Epithelial cell of esophagus (primary cell): ENCODE data around the gene NUBPL.

ENCODE experiments used
- DNase-seq: peaks from one replicate; pipeline ENCODE4 v3.0.0; 2010; ENCODE audit warnings: low read depth
- H3K4me3 ChIP-seq: 2 replicates; pipeline ENCODE4 v1.5.1; 2011; ENCODE audit warnings: mild to moderate bottlenecking, low read length, control low read depth
- TF ChIP-seq, protein P1 (sequence below): IDR thresholded peaks from 2 replicates; pipeline ENCODE4 v1.5.1; 2011; ENCODE audit warnings: low read depth, mild to moderate bottlenecking, low read length, control low read depth, inconsistent platforms; ENCODE audit not compliant: insufficient read depth; ENCODE audit errors: missing control alignments

NUBPL gene, protein sequence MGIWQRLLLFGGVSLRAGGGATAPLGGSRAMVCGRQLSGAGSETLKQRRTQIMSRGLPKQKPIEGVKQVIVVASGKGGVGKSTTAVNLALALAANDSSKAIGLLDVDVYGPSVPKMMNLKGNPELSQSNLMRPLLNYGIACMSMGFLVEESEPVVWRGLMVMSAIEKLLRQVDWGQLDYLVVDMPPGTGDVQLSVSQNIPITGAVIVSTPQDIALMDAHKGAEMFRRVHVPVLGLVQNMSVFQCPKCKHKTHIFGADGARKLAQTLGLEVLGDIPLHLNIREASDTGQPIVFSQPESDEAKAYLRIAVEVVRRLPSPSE

DNA sequence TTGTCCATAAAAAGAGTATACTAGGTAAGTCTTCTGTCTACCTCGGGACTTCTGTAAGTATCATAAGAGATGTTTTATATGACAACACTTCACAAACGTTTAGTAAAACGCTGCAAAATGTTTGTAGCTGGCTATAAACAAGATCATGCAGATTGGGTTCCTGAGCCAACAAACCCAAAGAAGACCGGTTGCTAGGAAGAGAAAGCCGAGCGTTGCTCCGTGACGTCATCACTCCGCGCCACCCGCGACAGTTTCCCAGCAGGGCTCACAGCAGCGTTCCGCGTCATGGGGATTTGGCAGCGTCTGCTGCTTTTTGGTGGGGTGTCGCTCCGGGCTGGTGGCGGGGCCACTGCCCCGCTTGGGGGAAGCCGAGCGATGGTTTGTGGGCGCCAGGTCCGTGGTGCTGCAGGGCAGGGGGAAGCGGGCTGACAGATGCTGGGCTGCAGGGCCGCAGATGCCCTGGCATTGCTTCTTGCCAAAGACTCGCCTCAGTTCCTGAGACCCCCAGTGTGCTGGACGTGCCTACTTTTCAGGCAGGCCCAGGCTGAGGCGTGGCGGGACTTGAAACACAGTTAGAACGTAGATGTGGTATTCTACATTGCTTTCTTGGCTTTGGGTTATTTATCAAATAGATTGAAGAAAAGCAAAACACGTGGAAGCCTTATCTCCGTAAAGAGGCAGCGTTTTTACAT, at the start of gene NUBPL:
TSS of gene NUBPL (plus strand) at position 250 of the 692 bp plus-strand sequence. CDS start at position 286, 36 bp downstream.
- peak; percentile 95 for DNase-seq

DNA sequence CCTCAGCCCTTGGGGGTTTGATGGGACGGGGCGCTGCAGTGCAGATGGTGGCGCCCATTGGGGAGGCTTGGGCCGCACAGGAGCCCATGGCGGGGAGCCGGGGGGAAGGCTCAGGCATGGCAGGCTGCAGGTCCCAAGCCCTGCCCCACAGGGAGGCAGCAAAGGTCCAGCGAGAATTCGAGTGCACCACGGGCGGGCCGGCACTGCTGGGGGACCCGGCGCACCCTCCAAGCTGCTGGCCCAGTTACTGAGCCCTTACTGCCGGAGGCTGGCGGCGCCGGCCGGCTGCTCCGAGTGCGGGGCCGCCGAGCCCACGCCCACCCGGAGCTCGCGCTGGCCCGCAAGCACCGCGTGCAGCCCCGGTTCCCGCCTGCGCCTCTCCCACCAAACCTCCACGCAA, 34.1 kb upstream of the NUBPL start:
- TF ChIP-seq, protein P1, sequence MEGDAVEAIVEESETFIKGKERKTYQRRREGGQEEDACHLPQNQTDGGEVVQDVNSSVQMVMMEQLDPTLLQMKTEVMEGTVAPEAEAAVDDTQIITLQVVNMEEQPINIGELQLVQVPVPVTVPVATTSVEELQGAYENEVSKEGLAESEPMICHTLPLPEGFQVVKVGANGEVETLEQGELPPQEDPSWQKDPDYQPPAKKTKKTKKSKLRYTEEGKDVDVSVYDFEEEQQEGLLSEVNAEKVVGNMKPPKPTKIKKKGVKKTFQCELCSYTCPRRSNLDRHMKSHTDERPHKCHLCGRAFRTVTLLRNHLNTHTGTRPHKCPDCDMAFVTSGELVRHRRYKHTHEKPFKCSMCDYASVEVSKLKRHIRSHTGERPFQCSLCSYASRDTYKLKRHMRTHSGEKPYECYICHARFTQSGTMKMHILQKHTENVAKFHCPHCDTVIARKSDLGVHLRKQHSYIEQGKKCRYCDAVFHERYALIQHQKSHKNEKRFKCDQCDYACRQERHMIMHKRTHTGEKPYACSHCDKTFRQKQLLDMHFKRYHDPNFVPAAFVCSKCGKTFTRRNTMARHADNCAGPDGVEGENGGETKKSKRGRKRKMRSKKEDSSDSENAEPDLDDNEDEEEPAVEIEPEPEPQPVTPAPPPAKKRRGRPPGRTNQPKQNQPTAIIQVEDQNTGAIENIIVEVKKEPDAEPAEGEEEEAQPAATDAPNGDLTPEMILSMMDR, result no peak
- H3K4me3 ChIP-seq, result no peak overlapping the region
- DNase-seq, result no peak

More for the DNA sequence above, at the start of gene NUBPL:
- TF ChIP-seq, protein P1, result no peak
- H3K4me3 ChIP-seq, result peak within 1 kb of the TSS; percentile 91

DNA sequence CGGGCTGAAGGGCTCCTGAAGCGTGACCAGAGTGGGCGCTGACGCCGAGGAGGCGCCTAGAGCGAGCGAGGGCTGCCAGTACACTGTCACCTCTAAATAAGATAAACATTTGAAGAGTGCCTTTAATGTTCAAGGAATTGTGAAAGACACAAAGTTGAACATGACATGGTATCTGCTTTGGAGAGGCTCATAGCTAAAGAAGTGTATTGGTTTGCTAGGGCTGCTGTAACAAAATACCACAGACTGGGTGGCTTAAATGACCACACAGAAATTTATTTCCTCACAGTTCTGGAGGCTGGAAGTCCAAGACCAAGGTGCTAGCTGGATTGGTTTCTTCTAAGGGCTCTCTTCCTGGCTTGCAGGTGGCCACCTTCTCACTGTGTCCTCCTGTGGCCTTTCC, 33.7 kb upstream of the NUBPL start:
- TF ChIP-seq, protein P1, result no peak
- no peak for DNase-seq
- H3K4me3 ChIP-seq, result no peak overlapping the region

DNA sequence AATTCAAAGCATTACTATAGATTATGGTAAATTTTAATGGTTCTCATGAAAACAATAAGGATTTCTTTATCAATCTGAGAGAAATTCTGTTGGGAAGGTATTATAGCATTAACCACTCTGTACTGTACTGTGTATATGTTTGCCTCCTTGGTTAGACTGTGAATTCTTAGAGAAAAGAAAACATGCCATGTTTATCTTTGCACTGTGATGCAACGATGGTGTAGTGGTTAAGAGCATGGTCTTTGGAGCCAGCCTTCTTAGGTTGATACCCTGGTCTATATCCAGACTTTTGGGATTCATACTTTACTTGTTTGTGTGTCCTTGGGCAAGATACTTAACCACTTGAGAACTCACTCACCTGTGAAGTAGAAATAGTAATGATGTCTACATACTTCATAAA, 32.2 kb upstream of the NUBPL start:
- no peak overlapping the region for H3K4me3 ChIP-seq
- DNase-seq, result no peak
- TF ChIP-seq, protein P1, result no peak

DNA sequence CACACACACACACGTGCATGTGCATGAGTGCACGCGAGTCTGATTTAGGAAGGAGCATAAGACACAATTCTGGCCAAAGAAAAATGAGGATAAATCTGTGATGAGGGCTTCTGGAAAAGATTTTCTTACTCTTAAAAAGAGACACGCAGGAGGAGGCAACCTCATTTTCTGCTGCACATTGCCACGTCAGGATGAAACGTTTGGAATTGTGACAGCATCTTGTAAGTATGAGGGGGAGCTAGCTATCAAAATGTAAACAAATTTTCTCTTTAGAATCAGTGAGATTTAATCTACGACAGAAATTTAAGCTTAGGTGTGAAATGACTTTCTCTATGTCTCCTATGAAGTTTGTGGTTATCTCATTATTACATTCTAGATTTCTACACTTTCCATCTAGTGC, 31.1 kb upstream of the NUBPL start:
- H3K4me3 ChIP-seq, result no peak overlapping the region
- DNase-seq, result no peak
- TF ChIP-seq, protein P1, result no peak

DNA sequence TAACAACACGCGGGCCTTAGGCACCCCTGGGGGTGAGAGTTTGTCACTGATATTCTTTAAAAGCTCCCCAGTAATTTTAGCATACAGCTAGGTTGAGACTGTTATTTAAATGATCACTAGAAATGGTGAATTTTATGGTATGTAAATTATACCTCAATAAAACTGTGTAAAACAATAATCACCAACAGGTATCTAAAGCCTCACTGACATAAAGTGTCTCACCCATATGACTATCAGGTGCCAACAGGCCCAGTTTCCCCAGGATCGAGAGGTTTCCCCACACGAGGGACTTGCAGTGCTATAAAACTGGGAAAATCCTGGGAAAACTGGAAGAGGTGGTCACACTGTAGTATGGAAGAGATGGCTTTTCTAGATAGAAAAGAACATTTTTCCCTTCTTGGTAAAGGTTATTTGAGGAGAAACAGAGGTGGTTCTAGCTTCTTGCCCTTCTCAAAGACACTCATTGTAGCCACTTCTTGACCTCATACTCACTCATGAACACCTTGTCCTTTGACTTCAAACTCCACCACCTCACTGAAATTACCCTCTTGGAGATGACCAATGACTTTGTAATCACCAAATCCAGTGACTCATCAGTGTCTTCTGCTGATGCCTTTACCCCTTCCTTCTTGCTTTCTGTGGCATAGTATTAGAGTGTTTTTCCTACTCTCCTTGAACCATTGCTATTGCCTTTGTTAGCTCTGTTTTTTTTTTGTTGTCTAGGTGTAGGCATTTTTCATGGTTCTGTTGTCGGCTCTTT, 24.8 kb upstream of the NUBPL start:
- TF ChIP-seq, protein P1, result no peak
- peak; percentile 29 for DNase-seq
- H3K4me3 ChIP-seq, result no peak overlapping the region
